HUES6 (cell line): ENCODE measurements around the gene LCE2A.
"Not testable (repeated sequence)": the region's sequence is repeated elsewhere in the genome, so short reads cannot be mapped to it uniquely, and the experiment has no call there.

ENCODE experiments used
- H3K27ac ChIP-seq: 2 replicates; pipeline ENCODE4 v1.7.0; 2013; ENCODE audit warnings: low read depth, mild to moderate bottlenecking, low read length, inconsistent platforms
- H3K27me3 ChIP-seq: 2 replicates; pipeline ENCODE4 v1.6.1; 2013; ENCODE audit warnings: low read length; ENCODE audit not compliant: control insufficient read depth, insufficient read depth
- H3K36me3 ChIP-seq: 2 replicates; pipeline ENCODE4 v1.6.1; 2013; ENCODE audit warnings: low read length; ENCODE audit not compliant: control insufficient read depth, insufficient read depth
- H3K4me1 ChIP-seq: 2 replicates; pipeline ENCODE4 v1.6.1; 2013; ENCODE audit warnings: low read length; ENCODE audit not compliant: control insufficient read depth, insufficient read depth
- H3K4me3 ChIP-seq: 2 replicates; pipeline ENCODE4 v1.5.1; 2013; ENCODE audit warnings: low read depth, low read length
- H3K9ac ChIP-seq: one replicate; pipeline ENCODE4 v1.6.1; 2013; ENCODE audit warnings: mild to moderate bottlenecking, low read length
- H3K9me3 ChIP-seq: 2 replicates; pipeline ENCODE4 v1.6.1; 2013; ENCODE audit warnings: low read depth, low read length; ENCODE audit not compliant: control insufficient read depth, insufficient read depth

Gene LCE2A, protein sequence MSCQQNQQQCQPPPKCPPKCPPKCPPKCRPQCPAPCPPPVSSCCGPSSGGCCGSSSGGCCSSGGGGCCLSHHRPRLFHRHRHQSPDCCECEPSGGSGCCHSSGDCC

GRCh38 chr1:152697701-152698600 is at the start of gene LCE2A:
Gene LCE2A (plus strand): TSS chr1:152698345. CDS start chr1:152698902, 557 bp downstream.
- Histone ChIP-seq H3K9me3 (peaks cover 16% of the 10 kb centered on the region; the same call in 1 of the 2 replicates), H3K4me3 (no peak within 1 kb of the TSS), H3K27ac (no peak within 1 kb of the TSS), H3K9ac (no peak within 1 kb of the TSS), H3K36me3 (no peaks in the 10 kb centered on the region), H3K27me3 (peaks cover 7% of the 10 kb centered on the region; the same call in 1 of the 2 replicates), H3K4me1 (no peaks in the 10 kb centered on the region)

DNA sequence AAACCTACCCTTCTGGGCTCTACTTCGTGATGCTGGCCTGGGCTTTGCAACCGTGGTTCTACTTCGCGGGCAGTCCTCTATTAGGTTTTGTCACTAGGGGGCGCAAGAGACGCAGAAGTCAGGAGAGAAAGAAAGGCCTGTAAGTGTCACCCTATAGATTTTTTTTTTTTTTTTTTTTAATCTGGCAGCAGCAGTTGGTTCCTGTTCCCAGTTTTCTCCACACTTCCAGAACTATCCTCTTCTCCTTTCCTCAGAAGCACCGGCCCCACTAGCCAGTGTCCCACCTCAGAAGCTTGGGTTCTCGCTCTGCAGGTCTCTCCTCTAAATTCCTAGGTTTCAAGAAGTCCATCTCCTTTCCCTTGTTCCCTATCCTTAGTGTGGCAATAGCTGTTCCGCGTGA is 44.0 kb upstream of the LCE2A start:
- peaks cover 9% of the 10 kb centered on the region; the same call in 1 of the 2 replicates for H3K27me3 ChIP-seq
- H3K4me1 ChIP-seq: no peaks in the 10 kb centered on the region
- peaks cover 11% of the 10 kb centered on the region; the same call in 1 of the 2 replicates for H3K9me3 ChIP-seq
- no peak overlapping the region for H3K9ac ChIP-seq
- H3K36me3 ChIP-seq: no peaks in the 10 kb centered on the region
- H3K4me3 ChIP-seq: no peak overlapping the region
- H3K27ac ChIP-seq: no peak overlapping the region

DNA sequence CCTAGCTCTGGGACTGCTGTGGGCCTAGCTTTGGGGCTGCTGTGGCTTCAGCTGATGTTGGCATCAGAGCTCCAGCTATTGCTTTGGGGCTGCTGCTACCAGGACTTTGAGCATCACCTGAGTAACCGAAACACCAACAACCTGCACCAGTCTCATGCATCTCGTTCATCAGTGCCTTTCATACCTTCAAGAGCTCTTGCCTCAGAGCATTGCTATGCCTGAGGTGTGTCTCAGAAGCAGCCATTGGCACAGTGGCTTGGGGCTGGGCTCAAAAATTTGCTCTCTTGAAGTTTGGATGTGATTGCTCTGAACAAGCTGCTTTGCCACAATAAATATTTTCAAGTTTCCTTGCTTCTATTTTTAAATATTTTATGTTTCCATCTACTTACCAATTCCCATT is 41.7 kb upstream of the LCE2A start:
- no peak overlapping the region for H3K9ac ChIP-seq
- peaks cover 15% of the 10 kb centered on the region; the same call in 1 of the 2 replicates for H3K9me3 ChIP-seq
- peaks cover 17% of the 10 kb centered on the region; the same call in 1 of the 2 replicates for H3K27me3 ChIP-seq
- no peaks in the 10 kb centered on the region for H3K36me3 ChIP-seq
- H3K4me1 ChIP-seq: no peaks in the 10 kb centered on the region
- no peak overlapping the region for H3K4me3 ChIP-seq
- H3K27ac ChIP-seq: no peak overlapping the region

DNA sequence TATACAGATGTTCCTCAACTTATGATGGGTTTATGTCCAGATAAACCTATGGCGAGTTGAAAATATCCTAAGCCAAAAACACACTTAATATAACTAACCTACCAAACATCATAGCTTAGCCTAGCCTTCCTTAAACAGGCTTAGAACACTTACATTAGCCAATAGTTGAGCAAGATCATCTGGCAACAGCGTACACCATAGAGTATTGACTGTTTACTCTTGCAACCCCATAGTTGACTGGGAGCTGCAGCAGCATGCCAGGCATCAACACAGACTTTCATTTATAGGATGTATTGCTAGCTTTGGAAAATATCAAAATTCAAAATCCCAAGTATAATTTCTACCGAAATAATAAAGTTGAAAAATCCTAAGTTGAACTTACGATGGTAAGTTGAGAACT is 40.5 kb upstream of the LCE2A start:
- Histone ChIP-seq H3K27ac (no peak overlapping the region), H3K36me3 (no peaks in the 10 kb centered on the region), H3K27me3 (peaks cover 14% of the 10 kb centered on the region; the same call in 1 of the 2 replicates), H3K9ac (no peak overlapping the region), H3K9me3 (peaks cover 12% of the 10 kb centered on the region; the same call in 1 of the 2 replicates), H3K4me3 (no peak overlapping the region), H3K4me1 (no peaks in the 10 kb centered on the region)

DNA sequence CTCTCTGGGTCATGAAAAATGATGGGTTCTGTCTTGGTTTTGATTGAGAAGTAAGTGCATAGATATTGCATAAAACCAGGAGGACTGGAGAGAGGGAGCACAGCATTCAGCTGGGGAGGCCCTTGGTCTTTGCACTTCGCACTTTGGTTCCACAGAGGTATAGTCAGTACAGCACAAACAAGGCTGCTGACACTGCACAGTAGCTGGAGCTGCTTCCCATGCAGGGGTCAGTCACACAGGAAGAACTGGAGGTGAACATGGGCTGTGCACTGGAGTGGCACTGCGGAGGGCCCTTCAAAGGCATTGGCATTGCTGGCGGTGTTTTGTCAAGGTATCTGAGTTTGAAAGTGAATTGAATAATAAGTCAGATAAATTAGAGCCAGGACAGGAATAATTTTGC is 39.5 kb upstream of the LCE2A start:
- Histone ChIP-seq H3K4me1 (no peaks in the 10 kb centered on the region), H3K9me3 (peaks cover 21% of the 10 kb centered on the region; the same call in 1 of the 2 replicates), H3K27ac (no peak overlapping the region), H3K9ac (no peak overlapping the region), H3K27me3 (peaks cover 22% of the 10 kb centered on the region; the same call in 1 of the 2 replicates), H3K4me3 (no peak overlapping the region), H3K36me3 (no peaks in the 10 kb centered on the region)

DNA sequence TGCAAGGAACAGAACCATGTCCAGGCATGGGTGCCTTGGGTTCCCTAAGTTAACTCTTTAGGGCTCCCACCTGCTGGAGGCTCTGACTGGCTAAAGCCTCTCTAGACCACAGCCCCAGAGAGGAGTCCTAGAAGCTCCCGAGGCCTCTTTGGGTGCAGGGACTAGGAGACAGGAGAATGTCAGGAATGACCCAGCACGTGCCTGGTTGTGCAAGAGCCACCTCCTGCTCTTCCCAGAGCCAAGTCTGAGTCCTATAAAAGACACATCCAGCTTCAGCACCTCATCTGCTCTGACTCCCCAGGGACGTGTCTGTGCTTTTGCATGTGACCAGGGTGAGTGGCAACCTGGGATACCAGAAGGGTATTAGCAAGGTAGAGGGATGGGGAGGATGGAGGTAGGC is 35.0 kb upstream of the LCE2A start, which contains the start of gene LCE2D:
Gene LCE2D (plus strand): TSS at position 283 of the 400 bp plus-strand sequence. CDS start 726 bp downstream, outside the sequence.
- Histone ChIP-seq H3K9ac (no peak within 1 kb of the TSS), H3K4me1 (no peaks in the 10 kb centered on the region), H3K4me3 (no peak within 1 kb of the TSS), H3K27me3 (peaks cover 26% of the 10 kb centered on the region; the same call in 1 of the 2 replicates), H3K36me3 (no peaks in the 10 kb centered on the region), H3K9me3 (peaks cover 22% of the 10 kb centered on the region; the same call in 1 of the 2 replicates), H3K27ac (no peak within 1 kb of the TSS)

DNA sequence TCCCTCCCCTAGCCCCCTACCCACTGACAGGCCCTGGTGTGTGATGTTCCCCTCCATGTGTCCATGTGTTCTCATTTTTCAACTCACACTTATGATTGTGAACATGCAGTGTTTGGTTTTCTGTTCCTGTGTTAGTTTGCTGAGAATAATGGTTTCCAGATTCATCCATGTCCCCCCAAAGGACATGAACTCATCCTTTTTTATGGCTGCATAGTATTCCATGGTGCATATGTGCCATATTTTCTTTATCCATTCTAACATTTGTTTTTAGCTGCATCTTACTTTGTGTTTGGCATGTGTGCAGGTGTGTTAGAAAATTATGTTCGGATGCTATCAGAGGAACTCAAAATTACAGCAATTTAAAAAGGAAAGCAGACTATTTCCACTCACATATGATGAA is 32.0 kb upstream of the LCE2A start:
- H3K4me3 ChIP-seq, H3K4me1 ChIP-seq, H3K9ac ChIP-seq, H3K36me3 ChIP-seq, H3K27ac ChIP-seq: not testable (repeated sequence)
- peaks cover 17% of the 10 kb centered on the region; the same call in 1 of the 2 replicates for H3K27me3 ChIP-seq
- peaks cover 21% of the 10 kb centered on the region; the same call in 1 of the 2 replicates for H3K9me3 ChIP-seq

GRCh38 chr1:152667648-152668047 is 30.5 kb upstream of the LCE2A start:
- Histone ChIP-seq H3K27ac (no peak overlapping the region), H3K4me3 (no peak overlapping the region), H3K9me3 (peaks cover 28% of the 10 kb centered on the region; the same call in 1 of the 2 replicates), H3K36me3 (no peaks in the 10 kb centered on the region), H3K9ac (no peak overlapping the region), H3K27me3 (peaks cover 15% of the 10 kb centered on the region; the same call in 1 of the 2 replicates), H3K4me1 (no peaks in the 10 kb centered on the region)

DNA sequence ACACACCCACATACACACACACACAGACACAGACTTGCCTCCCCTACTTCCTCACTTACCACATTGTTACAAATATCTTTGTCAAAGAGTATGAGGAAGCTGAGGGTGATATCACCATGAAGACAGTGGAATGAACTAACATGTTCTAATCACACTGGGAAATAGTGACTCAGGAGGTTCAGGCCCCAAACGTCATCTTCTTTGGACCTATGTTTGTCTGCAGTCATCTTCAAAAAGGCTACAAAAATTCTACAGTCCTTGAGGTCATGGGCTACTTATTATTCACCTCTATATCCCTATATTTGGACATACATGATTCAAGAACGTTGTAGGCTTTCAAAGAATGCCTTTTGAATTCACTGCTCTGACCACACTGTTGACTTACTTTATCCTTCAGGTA is 25.1 kb upstream of the LCE2A start:
- H3K9ac ChIP-seq: no peak overlapping the region
- H3K36me3 ChIP-seq: no peaks in the 10 kb centered on the region
- peaks cover 9% of the 10 kb centered on the region; the same call in 1 of the 2 replicates for H3K27me3 ChIP-seq
- H3K27ac ChIP-seq: no peak overlapping the region
- no peak overlapping the region for H3K4me3 ChIP-seq
- H3K4me1 ChIP-seq: no peaks in the 10 kb centered on the region
- H3K9me3 ChIP-seq: peaks cover 11% of the 10 kb centered on the region; the same call in 1 of the 2 replicates

DNA sequence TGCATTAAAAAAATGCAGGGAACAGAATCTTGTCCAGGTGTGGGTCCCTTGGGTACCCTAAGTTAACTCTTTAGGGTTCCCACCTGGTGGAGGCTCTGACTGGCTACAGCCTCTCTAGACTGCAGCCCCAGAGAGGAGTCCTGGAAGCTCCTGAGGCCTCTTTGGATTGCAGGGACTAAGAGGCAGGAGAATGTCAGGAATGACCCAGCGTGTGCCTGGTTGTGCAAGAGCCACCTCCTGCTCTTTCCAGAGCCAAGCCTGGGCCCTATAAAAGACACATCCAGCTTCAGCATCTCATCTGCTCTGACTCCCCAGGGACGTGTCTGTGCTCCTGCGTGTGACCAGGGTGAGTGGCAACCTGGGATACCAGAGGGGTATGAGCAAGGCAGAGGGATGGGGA is 23.2 kb upstream of the LCE2A start, which contains the start of gene LCE2C:
Gene LCE2C (plus strand): TSS at position 297 of the 400 bp plus-strand sequence. CDS start 737 bp downstream, outside the sequence.
- Histone ChIP-seq H3K27me3 (peaks cover 22% of the 10 kb centered on the region; the same call in 1 of the 2 replicates), H3K9me3 (peaks cover 22% of the 10 kb centered on the region; the same call in 1 of the 2 replicates)
- not testable (repeated sequence) for H3K27ac ChIP-seq, H3K4me3 ChIP-seq, H3K4me1 ChIP-seq, H3K36me3 ChIP-seq, H3K9ac ChIP-seq
